Stimulated activated CD8-positive, alpha-beta memory T cell treated with anti-CD3 and anti-CD28 coated beads, Interleukin-15, amount 100 ng/mL, for 48 hours (primary cell): ENCODE data around the gene CENPB.

ENCODE experiments used
- DNase-seq, 2 donors: peaks; one replicate each; pipeline ENCODE4 v3.0.0-alpha.2; 2020; ENCODE audit warnings: low read depth in 2 of 2

Gene CENPB

DNA sequence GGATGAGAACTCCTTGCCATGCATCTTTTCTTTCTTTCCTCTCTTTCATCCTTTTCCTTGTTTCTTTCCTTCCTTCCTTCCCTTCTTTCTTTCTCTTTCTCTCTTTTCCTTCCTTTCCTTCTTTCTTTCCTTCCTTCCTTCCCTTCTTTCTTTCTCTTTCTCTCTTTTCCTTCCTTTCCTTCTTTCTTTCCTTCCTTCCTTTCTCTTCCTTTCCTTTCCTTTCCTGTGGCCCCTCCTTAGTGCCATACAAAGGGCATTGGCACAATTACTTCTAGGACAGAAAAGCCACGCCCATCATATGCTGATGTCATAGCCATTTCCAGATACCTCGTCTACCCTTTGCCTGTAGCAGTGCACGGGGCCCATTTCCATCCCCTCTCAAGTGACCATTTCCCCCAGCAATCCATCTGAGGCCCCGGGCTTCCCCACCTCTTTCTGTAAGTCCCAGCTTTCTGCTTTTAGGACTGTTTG is 2.2 kb upstream of the CENPB start:
- no peak for DNase-seq

DNA sequence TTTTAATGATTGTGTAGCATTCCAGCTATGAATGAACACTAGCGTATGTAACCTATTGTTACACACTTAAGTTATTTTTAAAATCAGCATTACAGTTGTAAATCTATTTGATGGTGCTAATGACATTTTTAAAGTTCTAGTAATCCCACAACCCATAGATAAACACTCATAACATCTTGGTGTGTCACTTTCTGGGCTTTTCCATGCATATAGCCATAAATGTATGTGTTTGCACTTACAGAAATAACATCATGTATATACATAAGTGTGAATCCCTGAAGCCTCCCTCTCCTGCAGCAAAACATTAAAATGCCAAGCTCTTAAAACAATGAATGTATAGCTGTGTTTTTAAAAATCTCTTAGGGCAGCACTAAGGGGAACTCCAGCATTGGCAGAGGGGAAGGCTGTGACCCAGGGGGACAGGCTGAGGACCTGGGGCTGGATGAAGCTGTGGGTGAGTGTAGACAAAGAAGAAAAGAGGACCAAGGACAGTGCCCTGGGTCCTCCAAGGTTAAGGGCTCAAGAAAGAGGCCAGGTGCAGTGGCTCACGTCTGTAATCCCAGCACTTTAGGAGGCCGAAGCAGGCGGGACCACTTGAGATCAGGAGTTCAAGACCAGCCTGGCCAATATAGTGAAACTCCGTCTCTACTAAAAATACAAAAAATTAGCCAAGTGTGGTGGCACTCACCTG is 929 bp upstream of the CENPB start:
- no peak for DNase-seq

DNA sequence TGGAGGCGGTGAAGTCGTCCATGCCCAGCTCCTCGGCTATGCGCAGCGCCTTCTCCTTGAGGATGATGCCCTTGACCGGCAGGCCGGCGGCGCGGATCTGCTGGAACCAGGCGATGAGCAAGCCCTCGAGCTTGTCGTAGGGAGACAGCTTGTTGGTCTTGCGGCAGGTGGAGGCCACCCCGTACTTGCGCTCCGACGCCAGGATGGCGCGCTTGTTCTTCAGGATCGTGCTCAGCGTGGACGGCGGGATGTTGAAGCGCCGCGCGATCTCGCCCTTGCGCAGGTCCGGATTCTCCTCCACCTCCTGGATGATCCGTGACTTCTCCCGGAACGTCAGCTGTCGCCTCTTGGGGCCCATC is 435 bp downstream of the CENPB start:
- no peak for DNase-seq

DNA sequence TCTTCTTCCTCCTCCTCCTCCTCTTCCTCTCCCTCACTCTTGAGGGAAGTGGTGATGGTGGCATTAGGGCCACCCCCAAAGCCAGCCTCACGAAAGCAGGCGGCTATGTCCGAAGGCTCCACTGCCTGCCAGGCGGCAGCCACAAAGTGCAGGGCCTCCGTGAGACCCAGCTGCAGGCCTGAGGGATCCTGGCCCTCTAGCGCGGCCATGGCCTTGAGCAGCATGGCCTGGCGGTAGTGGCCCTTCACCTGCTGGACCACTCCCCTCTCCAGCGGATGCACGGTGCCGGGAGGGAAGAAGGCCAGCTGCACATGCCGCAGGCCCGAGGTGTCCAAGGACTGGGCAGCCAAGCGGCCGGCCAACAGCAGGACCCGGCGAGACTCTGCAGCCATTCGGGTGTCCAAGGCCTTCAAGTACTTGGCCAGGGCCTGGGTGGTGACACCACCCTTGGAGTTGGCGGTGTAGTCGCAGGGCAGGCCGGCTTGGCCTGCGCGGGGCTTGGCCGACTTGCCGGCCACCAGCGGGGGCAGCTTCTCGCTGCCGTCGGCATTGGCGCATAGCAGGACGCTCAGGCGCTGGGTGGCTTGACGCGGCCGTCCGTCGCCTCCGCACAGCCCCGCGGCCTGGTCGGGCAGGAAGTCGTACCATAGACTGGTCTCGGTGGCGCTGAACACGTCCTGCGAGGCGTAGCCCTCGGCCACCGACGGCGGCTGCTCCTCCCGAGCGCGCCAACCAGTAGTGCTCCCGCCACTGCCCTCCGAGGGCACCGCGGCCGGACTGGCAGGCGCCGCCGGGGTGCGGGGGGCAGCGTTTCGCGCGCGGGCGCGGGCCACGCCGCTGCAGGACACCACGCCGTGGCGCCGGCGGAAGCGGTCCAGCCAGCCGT is 1.1 kb downstream of the CENPB start:
- no peak for DNase-seq

DNA sequence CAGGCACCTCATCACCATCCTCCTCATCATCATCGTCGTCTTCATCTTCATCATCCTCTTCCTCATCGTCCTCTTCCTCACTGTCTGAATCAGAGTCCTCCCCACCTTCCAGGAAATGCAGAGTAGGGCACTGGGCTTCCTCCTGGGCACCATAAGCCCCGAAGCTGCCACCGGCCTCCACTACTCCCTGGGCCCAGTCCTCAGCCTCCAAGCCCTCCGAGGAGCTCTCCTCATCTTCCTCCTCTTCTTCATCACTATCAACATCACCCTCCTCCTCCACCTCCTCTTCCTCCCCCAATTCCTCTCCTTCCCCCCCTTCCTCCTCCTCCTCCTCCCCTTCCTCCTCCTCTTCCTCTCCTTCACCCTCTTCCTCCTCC is 1.7 kb downstream of the CENPB start:
- DNase-seq = no peak

DNA sequence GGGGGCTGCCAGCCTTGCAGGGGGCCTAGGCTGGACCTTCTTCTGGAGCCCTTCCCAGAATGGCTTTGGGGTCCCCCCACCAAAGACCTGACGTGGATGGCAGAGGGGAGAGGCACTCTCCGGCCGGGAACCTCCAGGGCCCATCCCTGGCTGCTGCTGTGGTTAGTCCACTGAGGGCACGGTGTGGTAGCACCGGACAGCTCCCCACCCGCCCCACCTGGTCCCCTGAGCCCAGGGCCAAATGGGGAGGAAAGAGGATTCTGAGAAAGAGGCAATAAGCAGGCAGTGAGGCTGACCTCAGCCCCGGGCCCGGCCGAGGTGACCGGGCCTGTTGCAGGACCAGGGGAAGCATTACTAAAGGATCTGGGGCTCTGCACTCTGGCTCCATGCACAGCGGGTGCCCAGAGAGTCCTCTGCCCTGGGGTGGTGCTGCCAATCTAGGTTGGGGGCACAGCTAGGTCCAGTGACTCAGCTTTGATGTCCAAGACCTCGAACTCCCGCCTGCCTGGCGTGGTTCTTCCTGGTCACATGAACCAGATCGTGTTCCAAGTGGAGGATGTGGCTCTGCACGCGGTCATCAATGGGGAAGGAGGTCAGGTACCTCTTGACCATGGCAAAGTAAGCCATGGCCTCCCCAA is 2.2 kb downstream of the CENPB start:
- no peak for DNase-seq

DNA sequence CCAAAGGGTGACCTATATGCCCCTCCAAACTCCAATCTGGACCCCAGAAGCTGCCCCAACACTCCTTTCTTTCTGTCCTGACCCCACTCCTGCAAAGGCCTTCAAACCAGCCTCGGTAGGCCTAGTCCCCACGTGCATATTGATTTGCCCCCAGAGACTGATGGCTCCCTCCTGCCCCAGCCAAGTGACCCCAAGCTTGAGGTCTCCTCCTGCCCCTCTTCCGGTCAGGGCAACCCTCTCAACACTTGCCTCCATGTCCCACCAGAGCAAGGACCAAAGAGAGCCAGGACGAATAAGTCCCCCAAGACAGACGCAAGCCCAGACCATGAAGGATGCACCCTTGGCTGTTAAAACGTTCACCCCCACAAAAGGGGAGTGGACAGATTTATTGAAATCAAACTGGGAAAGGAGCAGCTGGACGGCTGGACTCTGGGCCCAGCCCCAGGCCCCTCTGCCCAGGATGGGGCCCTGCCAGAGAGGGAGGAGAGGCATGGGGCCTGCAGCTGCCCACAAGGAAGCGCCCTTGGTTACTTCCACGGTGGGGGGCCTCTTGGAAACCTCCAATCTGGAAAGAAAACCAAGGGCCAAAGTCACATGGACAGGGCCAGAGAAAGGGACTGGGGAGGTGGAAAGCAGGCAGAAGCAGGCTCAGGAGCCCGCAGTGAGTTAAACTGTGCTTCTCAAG is 2.9 kb downstream of the CENPB start:
- no peak for DNase-seq

DNA sequence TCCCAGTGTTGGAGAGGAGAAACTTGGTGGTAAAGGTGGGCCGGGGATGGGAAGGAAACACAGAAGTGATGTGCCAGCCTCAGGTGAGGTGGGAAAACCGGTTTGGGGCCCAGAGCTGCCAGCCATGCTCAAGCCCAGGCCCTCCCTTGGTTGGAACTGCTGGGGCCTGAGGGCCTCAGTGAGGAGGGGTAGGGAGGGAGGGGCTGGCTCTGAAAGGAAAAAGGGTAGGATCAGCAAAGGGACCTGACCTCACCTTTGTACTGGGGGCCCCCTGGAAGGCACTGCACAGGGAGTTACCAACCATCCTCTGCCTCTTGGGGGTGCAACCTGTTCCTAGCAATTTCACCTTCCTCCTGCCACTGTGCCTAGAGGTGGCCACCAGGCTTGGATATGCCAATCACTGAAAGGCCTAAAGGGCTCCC is 3.5 kb downstream of the CENPB start:
- no peak for DNase-seq

DNA sequence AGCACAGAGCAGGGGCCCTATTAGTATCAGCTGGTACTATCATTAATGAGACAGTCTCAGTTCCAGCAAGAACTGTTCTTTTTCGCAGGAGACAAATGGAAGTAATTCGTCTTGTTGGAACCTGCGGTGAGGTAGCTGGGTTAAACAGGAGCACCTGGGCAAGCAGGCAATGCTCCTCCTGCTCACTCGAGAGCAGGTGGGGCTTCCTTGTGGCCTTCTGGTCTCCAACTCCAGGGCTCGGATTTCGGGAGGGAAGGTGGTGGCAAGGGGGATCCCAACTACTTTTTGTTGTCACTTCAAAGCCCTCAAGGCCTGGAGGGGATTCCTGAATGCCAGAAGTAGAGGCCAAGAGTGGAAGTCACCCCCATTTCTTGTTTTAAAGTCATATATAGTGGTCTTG is 3.9 kb downstream of the CENPB start:
- no peak for DNase-seq

DNA sequence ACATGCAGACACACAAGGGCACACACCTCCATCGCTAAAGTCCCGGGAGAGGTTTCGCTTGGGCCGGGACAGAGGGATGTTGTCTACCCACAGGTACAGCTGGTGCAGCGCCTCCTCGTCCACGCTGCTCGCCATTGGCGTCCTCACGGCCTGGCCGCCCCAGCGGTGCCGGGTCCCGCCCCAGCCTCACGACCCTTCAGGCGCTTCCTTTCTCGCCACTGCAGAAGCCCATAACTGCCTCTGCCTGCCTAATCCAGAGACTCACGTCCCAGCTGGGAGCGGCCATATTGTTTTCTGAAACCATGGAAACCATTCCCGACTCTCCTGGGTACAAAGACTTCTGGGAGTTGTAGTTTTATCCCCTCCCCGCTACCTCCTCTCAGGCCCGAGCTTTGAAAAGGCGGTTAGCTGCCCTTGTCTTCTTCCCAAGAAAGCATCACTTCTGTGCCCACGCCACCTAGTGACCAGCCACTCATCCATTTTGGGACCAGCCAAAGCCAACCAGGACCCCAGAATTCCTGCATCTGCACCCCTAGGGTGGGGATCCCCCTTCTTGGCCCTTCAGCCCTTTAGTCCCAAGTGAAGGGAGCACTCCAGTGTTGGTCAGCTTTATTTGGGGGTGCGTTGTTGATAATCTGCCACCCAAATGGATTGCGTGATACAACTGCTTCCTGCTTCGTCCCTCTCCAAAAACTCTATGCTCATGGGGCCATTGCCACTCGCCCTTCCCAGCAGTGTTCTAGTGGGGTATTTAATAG is 5.2 kb downstream of the CENPB start, which contains the start of gene SPEF1:
Gene SPEF1, minus strand, starts transcription at position 296 of the 758 bp plus-strand sequence. Its CDS starts 161 bp downstream, at position 135.
- no peak for DNase-seq

DNA sequence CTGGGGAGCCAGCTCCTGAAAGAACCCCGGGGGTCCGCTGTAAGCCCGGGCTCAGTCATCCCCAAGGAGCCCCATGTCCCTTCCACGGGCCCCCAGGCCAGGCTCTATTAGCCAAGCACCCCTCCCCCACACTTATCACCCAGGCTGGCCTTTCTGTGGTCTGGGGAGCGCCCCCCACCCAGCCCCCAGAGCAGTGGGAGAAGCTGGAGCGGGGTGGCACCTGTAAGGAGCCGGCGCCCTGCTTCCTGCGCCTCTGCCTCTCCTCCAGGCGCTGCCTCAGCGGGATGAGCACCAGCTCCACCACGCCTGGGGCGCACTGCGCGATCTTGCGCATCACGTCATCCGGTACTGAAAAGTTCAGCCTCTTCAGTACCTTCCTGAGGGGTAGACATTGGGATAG is 7.6 kb downstream of the CENPB start:
- no peak for DNase-seq

DNA sequence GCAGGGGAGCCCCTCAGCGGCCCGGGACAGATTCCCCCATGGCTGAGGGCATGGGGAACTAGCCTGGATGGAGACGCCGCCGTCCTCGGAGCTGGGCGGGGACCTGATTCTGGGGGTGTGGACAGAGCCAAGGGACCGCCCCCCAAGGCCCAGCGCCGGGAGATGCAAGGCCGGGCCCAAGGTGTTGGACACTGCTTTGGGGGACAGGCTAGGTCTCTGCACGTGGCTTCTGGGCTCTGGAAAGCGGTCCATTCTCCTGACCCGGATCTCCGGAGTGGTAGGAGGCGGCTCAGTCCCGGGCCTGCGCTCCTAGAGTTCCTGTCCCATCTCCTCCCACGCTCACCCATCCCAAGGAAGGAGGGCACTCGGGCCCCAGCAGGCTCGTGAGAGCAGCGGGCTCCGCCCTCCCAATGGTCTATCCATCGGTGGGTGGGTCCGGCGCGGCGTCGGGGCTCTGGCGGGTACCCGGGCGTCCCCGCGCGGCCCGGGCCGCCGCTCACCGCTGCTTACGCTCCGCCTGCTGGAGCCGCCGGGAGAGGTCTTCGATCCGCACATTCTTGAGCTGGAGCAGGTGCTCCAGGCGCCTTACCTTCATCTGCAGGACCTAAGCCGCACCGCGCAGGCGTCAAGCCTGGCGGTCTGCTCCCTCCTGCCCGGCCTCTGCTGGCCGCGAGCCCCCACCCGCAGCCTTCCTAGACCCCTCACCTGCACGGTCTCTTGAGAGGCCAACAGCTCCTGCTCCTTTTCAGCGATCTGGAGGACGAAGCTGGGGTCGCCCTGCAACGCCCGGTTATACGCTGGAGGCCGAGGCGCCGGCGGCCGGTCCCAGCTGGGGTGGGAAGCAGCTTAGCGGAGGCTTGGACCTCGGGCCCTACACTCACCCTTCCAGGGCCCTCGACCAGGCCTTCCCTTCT is 8.6 kb downstream of the CENPB start:
- DNase-seq = peak in 1 of 2 donors; percentile 35

DNA sequence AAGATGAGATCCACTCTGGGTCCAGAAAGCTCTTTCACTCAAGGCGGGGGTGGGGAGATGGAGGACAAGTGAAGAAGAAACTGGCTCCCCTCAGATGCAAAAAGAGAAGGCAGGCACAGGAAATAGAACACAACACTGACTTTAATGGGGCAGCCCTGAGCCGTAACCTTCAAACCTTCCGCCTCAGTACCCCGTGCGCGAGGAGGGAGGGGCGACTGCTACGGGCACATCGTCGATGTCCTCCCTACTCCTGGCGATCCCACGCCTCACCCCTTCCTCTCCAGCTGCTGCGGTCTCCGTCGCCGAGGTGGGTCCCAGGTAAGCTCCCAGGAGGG is 9.2 kb downstream of the CENPB start:
- no peak for DNase-seq

DNA sequence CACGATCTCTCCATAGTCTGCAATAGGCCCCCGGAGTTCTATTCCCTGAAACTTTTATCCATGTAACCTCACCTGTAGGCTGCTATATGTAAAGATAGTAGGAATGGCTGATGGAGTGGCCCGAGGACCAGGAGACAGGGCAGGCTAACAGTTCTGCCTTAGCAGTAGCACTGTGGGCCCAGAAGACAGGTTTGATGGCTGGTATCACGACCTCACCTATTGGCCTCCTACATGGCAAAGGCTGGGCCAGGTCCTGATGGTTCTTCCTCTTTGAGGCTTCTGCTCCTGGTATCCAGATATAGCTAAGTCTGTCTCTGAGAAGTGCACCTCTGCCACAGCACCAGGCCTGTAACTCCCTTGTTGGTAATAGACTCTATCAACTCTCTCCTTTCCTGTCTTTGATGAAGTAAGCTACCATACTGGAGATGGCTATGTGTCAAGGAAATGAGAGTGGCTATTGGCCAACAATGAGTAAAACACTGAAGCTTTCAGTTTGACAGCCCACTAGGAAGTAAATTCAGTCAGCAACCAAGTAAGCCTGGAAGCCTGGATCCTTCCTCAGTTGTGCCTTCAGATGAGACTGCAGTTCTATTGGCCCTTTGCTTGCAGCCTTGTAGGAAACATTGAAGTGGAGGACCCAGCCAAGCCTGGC is 11.0 kb downstream of the CENPB start:
- no peak for DNase-seq

DNA sequence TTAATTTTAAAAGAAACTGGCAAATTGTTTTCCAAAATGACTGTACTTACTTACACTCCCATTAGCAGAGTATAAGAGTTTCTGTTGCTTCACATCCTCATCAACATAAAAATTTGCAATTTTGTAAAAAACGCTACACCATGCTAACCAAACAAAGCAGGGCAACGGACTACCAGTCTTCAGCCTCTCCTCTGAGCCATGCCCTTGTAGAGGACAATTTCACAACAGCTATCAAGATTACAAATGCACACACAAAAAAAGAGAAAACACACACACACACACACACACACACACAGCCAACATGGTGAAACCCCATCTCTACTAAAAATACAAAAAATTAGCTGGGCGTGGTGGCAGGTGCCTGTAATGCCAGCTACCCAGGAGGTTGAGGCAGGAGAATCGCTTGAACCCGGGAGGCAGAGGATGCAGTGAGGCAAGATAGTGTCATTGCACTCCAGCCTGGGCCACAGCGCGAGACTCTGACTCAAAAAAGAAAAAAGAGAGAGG is 14.9 kb downstream of the CENPB start:
- no peak for DNase-seq

DNA sequence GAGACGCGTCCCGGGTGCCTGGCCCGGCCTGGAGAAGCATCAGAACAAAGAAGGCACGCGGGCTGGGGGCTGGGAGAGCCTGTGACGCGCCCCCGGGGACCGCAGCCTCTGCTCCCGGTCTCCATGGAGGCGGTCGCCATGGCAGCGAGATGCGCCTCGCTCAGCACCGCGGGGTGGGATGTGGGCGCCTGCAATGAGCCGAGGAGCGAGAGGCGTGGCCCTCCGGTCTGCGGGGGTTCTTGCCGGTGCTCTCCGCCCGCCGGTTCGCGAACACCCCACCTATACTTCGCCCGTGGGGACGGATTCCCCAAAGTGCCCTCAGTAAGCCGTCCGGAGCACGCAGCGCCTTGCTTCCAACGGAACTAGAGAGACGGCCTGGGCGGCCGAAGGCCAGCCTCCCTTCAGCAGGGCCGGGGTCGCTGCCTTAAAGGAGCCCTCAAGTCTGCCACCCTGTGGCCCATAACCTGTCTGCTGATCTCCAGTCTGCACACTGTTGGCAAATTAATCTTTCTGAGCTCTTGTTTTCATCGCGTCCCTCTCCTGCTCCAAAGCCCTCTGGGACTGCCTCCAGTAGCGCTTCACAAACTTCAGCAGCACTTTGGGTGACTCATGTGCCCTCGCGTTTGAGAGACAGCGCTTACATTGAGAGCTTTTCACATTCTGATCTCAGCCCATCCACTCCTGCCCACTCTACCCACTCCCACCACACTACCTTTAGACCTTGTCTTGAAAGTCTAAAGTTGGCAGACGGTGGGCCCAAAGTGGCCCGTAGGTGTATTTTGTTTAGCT is 18.0 kb downstream of the CENPB start:
- peak; percentile 63 to 78 for DNase-seq

DNA sequence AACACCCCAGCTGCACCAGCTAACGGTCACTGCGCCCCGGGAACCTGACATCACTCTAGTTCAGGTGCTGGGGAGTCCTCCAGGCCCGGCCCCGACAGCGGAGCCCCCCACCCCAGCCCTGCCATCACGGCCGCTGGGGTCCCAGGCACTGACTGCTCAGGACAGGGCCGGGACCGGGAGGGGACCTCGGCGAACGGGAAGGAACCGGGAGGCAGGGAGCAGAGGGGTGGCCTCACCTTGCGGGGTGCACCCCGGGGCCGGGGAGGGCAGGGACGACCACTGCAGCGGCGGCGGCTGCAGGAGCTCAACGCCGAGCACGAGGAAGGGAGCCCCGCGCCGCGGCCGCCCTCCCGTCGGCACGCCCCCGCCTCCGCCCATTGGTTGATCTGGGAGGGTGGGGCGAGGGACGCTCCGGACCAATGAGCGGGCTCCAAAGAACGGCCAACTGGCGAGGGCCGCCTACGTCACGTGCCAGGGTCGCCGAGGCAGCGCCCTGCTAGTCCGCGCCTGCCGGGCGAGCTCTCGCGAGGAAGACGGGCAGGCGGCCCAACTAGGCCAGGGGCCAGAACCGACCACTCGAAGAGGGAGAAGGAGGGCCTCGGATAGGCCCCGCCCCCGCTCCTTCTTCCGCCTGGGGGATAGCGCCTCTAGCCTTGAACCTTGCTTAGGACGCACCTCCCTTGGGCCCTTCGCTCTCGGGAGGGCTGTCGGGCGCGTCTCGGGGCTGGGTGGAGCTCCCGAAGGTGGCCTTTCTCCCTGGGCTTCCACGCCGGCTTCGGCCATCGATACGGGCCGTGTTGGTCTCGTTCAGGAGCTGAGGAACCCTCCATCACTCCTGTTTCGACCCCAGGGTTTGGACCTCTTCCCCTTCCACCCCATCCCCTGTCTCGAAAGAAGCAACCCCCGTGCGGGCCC is 18.9 kb downstream of the CENPB start, which contains the start of gene ADISSP:
Gene ADISSP, minus strand, starts transcription at position 327 of the 915 bp plus-strand sequence. CDS start 7,653 bp downstream, outside the sequence.
- DNase-seq = peak; percentile 97 to 99

DNA sequence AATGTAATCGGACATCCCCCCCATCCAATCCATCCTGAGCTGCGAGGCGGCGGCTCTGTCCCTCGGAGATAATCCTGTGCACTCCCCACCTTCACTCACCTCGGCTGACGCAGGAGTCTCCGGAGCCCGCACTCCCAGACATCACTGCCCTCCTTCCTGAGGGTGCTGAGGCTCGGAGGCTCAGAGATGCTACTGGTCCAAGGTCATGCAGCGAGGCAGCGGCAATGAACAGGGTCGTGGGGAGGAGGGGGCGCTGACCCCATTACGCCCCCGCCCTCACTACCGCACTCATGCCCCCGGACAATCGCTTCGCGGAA is 19.5 kb downstream of the CENPB start:
- DNase-seq = no peak
